ENCODE data around the gene BMPR1B.

The BMPR1B gene

DNA sequence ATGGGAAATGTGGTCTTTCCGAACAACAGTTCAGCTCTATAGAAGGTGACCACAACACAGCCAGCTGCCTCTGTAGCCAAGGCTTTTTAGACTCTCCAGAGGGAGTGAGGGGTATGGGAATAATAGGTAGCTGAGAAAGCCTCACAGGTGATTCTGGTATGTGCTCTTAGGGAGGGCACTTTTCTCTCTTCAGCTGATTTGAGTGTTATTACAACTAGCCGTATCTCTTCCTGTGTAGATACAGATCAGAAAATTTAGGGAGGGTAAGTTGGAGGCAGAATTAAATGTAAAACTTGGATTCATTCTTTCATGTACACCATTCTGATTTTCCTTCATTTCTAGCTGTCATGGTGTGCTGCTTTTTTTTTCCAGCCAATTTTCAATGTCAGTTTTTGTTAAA lies 154.9 kb downstream of the BMPR1B start:
- no peak for DNase-seq (ENCODE audit: low read depth)

DNA sequence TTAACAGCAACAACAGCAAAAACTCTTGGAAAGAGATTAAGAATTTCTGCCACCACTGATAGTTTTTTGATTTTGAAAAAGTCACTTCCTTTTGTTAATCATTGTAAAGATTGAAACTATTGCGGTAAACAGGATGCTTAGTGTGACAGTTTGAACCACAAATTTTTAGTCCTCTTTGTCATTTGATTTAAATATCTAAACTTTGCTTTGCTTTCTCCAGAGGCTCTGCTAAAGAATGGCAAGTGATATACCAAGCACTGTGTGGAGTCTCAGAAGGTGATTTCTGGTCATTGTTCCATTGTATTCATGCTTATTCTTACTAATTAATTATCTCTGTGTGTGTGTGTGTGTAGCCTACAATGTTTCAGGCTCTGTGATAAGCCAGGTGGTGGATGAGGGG lies 155.6 kb downstream of the BMPR1B start:
- no peak for DNase-seq (ENCODE audit: low read depth)

DNA sequence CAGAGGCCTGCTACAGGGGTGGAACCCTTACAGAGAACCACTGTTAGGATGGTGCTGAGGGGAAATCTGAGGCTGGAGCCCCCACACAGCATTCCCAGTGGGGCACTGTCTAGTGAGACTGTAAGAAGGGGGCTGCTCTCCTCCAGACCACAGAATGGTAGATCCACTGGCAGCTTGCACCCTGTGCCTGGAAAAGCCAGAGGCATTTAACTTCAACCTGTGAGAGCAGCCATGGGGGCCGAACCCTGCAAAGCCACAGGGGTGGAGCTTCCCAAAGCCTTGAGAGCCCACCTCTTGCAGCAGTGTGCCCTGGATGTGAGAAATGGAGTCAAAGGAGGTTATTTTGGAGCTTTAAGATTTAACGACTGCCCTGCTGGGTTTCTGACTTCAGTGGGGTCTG lies 159.4 kb downstream of the BMPR1B start:
- DNase-seq (ENCODE audit: low read depth): no peak

DNA sequence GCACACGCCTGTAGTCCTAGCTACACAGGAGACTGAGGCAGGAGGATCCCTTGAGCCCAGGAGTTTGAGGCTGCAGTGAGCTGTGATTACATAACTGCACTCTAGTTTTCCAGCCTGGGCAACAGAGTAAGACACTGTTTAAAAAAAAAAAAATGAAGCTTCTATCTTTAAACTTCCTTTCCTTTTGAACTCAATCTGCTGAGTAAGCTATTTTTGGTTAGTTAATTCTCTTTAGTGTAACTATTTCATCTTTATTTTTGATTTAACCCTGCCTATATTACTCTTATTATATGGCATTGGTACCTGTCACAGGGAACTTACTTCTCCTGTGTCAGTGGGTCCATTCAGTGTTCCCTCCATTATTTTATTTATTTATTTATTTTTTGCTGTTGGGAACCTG lies 160.8 kb downstream of the BMPR1B start:
- no peak for DNase-seq (ENCODE audit: low read depth)

DNA sequence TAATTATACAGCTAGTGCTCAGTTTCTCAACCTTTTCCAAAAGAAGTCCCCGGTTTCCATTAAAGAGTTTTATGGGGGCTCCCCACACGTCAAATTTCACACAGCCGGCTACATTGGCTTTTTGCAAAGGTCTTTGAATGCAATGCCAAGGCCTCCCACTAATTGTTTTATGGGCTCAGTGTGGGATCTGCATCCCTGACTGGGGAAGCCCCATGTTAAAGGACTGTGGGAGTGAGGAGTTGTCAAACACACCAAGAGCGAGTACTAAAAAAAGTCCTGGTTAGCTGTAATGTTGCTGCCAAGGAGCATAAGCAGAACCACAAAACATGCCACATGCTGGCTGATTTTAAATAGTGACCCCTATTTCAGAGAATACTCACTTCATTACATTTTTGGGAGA lies 162.6 kb downstream of the BMPR1B start:
- DNase-seq (ENCODE audit: low read depth): no peak

DNA sequence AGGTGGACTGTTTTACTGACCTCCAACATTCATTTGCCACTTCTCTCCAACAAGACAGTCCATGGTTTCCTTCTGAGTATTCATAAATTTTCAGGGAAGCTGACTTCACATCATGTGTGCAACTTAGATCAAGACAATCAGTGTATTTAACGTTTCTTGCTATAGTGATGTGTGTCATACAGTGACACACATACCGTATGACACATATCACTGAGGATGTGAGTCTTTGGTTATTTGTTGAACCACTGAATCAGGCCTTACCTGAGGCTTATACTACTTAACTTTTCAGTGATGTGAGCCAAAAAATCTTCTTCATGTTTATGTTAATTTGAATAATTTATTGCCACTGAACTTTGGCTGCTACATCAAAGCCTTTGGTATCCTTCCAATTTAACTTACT lies 166.8 kb downstream of the BMPR1B start:
- DNase-seq (ENCODE audit: low read depth): no peak

DNA sequence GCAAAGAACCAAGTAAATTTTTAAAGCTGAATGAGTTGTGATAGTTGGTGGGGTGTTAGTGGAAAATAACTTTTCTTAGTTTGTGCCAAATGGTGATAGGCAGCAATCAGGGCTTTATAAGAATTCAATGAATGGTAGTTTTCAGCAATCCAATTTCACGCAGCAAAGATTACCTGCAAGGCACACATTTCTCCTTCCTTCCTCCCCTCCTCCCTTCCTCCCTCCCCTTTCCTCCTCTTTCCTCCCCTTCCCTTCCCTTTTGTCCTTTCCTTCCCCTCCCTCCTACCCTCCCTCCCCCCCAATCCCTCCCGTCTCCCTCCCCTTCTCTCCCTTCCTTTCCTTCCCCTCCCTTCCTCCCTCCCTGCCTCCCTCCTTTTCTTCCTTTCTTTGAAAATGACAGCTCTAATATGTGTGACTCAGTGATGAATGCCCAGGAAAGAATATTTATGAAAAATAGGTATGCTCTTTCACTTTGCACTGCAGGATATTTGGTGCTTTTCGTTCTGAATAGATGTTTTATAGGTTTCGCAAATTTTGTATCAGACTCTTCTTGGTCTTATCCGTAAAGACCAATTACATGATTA lies 168.1 kb downstream of the BMPR1B start:
- no peak for DNase-seq (ENCODE audit: low read depth)

DNA sequence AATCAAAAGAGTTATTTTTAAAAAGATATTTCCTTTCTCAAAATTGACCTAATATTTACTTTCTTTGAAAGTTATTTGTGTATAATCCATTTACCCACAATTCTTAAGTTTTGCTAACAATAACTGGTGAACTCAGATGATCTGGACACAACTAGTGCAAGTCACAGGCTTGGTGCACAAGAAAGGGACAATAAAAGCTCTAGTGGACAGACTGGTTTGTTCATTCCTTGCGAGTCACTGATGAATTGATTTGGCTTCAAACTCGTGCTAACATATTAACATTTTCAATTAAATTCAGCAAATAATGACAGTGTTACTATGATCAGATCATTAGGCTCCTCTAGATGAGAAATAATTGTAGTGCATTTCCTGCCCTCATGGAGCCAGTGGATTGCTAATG lies 169.2 kb downstream of the BMPR1B start:
- no peak for DNase-seq (ENCODE audit: low read depth)

DNA sequence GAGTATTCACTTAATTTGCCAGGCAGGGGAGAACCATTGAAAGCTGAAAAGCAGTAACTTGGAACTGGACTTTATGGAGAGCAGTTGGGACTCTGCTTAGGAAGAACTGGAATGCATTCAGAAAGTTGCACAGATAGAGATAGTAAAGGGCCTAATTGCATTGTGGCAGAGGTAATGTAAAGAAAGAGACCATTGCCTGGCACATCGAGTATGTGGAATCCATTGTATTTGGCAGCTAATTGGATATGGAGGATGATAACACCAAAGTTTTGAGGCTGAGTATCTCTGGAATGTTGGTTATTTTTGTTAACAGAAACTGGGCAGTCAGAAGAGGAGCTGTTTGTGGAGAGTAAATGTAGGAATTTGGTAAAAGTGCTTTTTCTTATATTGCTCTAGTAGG lies 169.9 kb downstream of the BMPR1B start:
- no peak for DNase-seq (ENCODE audit: low read depth)

DNA sequence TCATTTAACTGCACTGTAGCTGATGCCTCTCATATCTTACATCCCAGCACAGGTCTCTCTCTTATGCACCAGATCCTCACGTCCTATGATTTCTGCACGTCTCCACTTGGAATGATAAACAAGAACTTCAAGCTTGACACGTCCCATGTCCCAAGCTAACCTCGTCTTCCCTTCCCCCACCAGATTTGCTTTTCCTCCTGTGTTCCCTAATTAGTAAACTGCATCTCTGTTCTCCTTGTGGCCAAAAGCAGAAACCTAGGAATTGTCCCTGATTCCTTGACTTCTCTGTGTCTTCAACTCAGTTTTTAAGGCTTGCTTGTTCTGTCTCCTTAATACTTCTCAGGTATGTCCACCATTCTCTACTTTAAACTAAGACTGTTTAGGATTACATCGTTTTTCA lies 171.9 kb downstream of the BMPR1B start:
- no peak for DNase-seq (ENCODE audit: low read depth)

DNA sequence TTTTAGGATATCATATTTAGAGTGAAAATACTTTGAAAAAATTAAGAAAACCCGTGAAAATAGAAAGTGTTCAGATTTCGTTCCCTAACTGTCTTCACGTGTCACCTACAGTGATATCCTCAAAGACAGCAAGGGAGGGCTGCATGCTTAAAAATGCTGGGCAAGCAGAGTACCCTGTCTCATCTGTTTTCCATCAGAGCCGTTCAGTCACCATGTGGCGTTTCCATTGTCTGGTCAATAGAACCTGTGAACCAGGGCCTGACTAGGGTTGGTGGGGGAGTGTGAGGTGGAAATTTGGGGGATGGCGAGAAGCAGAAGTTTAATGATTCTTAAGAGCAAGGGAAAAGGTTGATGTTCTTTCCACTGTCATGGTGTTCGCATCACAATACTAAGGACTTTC lies 173.9 kb downstream of the BMPR1B start:
- no peak for DNase-seq (ENCODE audit: low read depth)

DNA sequence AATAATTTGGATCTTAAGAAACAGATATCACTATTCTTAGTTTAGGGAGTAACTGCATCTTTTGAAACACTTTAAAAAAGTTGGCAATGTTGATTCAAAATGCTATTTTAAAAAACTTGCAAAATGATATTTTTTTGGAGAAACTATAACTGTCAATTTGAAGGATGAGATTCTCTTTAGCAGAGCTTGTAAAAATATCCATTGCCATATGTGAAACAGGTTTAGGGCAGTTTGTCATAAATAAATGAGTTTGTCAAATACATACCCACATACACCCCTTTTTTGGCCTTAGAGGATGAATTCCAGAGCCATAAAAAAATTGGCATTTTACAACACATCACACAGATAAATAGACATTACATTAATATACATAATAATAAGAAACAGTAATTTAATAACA lies 174.6 kb downstream of the BMPR1B start:
- peak; percentile 7 for DNase-seq (ENCODE audit: low read depth)

DNA sequence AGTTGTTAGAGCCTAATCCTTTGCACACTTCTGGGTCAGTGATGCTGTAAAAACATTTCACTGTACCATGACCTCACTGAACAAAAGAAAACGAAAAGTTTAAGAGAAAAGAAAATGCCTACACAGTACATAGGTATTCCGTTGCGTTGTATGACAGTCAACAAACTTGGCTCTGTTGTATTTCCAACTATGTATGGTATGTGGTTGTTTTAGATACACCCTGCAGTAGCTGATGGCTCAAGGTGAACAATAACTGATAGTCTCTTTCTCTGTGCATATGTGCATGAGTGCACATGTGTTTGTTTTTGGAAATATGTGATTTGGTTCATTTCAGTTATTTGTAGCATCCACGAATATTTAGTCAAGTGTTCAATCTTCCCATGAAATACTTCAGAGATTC lies 176.0 kb downstream of the BMPR1B start:
- DNase-seq (ENCODE audit: low read depth): no peak

DNA sequence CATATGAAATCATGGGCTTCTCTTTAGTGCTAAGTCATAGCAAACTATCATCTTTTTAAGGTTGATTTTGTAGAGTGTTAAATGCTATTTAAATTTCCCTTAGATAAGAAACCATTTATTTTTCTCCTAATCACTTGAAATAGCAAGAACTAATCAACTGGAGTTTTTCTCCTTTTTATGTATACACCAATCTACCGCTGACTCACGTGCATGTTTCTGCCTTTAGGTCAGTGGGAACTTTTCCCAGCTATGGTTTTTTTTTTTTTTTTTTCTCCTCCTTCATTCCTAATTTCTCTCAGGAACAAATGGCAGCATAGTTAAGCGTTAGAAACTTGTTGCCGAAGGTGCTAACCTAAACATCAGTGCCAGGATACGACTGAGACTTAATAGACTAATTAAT lies 176.4 kb downstream of the BMPR1B start:
- peak; percentile 8 for DNase-seq (ENCODE audit: low read depth)

DNA sequence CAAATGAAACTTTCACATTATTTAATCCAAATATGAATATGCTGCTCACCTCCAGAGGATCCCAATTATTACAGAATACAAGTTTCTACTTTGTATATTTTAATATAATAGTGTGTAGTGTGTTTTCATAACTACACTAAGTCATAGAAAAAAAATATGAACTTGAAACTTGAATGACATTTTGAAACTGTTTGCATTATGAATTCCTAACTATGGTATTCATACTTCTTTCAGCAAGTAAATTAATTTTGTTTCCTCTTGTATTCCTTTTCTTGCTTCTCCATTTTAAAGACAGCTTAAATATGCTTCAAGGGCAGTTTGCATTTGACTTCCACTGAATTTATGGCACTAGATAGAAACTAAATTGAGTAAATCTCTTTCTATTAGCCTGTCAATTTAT lies 177.1 kb downstream of the BMPR1B start:
- no peak for DNase-seq (ENCODE audit: low read depth)

DNA sequence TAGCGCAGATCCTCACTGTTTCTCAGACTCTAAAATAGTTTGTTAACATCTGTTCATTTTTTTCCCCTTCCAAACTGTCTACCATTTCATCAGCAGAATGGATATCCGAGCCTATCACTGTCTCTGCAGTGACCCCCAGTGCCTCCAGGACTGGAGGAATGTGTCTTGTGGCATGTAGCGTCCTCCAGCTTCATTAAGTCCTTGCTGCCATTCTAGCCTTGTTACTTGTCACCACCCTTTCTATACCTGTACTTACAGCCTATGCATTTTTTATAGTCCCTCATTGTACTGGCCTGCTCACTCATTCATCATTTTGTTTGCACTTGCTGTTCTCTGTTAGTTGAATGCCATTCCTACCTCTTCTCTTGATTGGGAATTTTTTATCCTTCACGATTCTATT lies 179.1 kb downstream of the BMPR1B start:
- no peak for DNase-seq (ENCODE audit: low read depth)

DNA sequence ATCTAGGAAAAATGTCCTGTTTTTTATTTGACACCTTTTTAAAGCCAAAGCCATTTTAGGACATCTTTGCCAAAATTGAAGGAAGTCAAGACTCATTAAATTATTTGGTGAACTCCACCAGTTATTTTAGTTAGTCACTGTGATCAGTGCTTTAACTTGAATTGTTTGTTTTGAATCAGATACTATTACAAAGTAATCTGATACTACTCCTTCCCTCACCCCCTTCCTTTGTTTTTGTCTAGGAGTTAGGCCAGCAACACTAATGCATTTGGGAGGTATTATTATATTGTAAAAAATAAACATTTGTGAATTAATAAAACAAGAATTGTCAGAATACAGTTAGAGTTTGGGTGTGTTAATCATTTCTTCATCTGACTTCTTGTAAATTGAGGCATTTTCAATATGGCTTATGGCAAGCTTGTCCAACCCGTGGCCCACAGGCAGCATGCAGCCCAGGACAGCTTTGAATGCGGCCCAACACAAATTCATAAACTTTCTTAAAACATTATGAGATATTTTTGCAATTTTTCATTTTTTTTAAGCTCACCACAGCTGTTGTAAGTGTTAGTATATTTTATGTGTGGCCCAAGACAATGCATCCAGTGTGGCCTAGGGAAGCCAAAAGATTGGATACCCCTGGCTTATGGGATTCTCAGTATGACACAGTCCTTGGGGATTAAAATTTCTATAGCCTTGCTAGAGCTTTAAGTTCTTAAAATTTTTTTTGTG lies 182.2 kb downstream of the BMPR1B start:
- DNase-seq (ENCODE audit: low read depth): no peak

DNA sequence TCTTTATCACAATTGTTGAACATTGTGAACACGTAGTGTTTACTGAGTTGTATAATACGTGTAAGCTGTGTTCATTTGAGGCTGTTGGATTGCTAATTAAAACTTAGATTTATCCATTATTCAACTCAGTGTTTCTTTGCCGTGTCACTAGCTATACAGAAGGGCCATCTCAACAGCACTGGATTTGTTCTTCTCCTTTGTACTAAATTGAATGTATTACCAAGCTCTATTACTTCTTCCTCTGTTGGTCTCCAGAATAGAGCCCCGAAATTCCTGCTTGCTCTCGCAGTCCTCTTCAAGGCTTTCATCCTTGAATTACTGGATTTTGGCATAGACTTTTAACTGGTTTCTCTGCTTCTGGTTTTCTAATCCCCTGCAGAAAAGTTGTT lies 182.8 kb downstream of the BMPR1B start:
- no peak for DNase-seq (ENCODE audit: low read depth)

DNA sequence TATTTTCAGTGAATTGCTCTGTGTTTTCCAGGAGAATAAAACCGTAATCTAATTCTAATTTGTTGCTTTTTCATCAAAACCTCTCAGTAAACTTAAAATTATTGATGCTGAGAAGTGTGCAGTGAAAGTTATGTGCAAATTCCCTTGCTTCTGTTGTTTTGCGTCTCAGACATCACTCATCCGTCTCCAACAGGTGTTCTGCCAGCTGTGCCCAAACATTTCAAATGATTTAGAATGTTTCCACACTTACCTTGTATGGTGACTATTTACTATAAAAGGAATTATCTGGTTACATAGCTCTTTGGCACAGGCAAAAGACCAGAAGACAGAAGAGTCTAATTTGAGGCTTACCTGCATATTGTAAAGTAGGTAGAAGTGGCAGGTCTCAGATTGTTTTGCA lies 184.0 kb downstream of the BMPR1B start:
- DNase-seq (ENCODE audit: low read depth): no peak

DNA sequence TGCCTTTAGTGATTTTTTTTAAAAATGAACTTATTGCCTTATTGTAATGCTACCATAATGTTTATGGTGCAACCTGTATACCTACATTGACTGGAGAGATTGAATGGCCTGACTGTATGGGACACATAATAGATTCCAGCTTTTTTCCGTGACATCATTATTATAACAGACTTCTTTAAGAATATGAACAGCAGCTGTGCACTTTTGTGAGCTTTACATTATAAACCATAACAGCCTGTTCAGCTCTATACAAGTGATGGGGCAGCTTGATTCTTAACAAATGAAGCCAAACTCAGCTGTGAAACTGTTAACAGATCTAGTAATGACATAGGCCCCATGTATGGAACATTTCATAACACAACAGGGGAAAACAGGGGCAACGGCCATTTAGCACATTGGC lies 187.0 kb downstream of the BMPR1B start:
- DNase-seq (ENCODE audit: low read depth): no peak

DNA sequence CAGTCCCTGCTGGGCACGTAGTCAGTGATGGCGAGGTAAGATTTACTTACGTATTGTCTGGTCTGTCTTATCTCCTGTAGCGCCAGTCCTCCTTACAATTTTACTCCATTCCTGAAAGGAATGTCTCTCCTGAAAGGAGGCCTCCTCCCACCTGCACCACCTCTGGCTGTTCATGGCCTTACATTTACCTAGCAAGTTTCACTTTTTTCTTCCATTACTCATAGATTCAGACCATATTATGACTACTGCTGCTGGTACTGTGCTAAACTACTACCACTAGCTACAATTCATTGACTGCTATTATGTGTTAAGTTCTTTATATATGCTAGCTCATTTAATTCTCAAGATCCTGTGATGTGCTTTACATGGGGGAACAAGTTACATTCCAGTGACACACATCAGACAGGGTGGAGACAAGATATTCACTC lies 189.9 kb downstream of the BMPR1B start:
- no peak for DNase-seq (ENCODE audit: low read depth)

DNA sequence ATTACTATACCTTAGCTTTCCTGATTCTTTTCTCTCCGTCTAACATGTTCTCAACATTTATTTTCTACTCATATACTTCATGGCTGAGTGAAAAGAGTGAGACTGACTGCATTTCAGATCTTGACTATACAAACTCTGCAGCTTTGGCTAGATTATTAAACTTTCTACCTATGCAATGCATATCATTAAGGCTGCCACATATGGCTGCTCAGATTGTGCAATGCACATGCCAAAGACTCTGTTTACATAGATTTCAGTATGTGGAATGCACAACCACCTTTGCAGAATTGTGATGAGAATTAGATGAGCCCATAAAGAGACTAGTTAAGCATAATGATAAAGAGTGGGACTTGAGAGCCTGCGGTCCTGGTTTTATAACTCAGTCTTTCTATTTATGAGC lies 196.5 kb downstream of the BMPR1B start:
- DNase-seq (ENCODE audit: low read depth): no peak

DNA sequence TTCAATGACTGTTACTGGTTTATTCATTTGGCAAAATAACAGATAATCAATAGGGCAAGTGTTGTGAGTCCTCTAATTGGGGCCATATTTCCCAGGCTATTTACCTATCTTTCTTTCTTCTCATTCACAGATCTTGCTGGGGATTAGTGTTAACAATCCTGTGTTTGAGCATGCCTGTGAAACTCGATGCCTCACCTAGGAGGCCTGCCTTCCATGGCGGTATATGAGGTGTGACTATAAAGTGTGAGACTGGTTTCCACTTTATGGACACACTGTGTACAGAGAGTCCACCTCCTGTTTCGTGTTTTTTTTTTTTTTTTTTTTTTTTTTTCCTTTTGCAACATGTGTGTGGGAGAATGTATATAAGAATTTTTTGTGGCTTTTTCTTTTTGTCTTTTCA lies 199.3 kb downstream of the BMPR1B start:
- DNase-seq (ENCODE audit: low read depth): no peak

DNA sequence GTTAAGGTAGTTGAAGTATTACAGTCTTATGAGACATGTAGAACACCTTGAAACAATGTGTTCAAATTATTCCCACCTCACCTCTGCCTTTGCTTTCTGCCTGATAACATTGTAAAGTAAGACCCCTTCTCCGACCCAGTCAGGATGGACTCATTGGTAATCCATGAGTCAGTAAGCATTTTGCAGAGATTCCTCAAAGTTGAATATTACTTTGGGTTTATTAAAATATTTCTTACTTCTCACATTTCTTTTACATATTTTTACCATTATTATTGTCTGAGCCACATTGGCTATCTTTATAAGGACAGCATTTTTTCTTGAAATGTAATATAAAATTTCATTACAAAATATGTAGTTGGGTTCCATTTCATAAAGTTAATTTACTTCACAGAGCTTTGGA lies 201.6 kb downstream of the BMPR1B start:
- DNase-seq (ENCODE audit: low read depth): no peak
